ENCODE results near the gene MB. TPM values are rescaled to one million over a fixed set of nuclear protein-coding genes. Genes with fewer than 3 reads are reported as not detected.

The MB gene
- total and polyA plus RNA-seq, 2 experiments from 2014 or later: not detected

GRCh38 chr22:35578836-35579575 is 38.1 kb downstream of the MB start:
- H3K4me1 ChIP-seq (ENCODE audit: insufficient read depth): no peaks in the 10 kb centered on the region
- ATAC-seq (no peak), DNase-seq (ENCODE audit: low spot score) (no peak)
- Mint-ChIP-seq H3K4me1 (no peaks in the 10 kb centered on the region), H3K4me3 (no peak overlapping the region), H3K9me3 (no peaks in the 10 kb centered on the region; the same call in 2 of the 3 replicates), H3K27ac (no peak overlapping the region), H3K36me3 (ENCODE audit: low read depth) (no peaks in the 10 kb centered on the region; the same call in 2 of the 3 replicates), H3K27me3 (ENCODE audit: insufficient read depth, low read depth, poor library complexity) (peaks cover 16% of the 10 kb centered on the region)
- no peaks in the 10 kb centered on the region for H3K36me3 ChIP-seq (ENCODE audit: insufficient read depth)
- no peak overlapping the region for H3K27ac ChIP-seq (ENCODE audit: low read depth)
- no peaks in the 10 kb centered on the region for H3F3A ChIP-seq (replicated peaks; ENCODE audit: low read depth)
- TF ChIP-seq CREB1 (CRISPR knock-in tag; IDR thresholded peaks at IDR 0.05; ENCODE audit: low read depth) (no peak), STAT1 (IDR thresholded peaks at IDR 0.05; ENCODE audit: unreplicated experiment) (no peak), ZNF331 (CRISPR knock-in tag; IDR thresholded peaks at IDR 0.05; ENCODE audit: low read depth) (no peak), ETS1 (IDR thresholded peaks at IDR 0.05) (no peak), POLR2AphosphoS5 (IDR thresholded peaks at IDR 0.05; ENCODE audit: low read depth) (no peak), JUNB (IDR thresholded peaks at IDR 0.05; ENCODE audit: unreplicated experiment) (no peak), EZH2phosphoT487 (IDR thresholded peaks at IDR 0.05; ENCODE audit: unreplicated experiment) (no peak), EZH2 (IDR thresholded peaks at IDR 0.05; ENCODE audit: low read depth, unreplicated experiment) (no peak), NANOG (IDR thresholded peaks at IDR 0.05; ENCODE audit: borderline replicate concordance) (no peak)
- TF ChIP-seq, protein P1, sequence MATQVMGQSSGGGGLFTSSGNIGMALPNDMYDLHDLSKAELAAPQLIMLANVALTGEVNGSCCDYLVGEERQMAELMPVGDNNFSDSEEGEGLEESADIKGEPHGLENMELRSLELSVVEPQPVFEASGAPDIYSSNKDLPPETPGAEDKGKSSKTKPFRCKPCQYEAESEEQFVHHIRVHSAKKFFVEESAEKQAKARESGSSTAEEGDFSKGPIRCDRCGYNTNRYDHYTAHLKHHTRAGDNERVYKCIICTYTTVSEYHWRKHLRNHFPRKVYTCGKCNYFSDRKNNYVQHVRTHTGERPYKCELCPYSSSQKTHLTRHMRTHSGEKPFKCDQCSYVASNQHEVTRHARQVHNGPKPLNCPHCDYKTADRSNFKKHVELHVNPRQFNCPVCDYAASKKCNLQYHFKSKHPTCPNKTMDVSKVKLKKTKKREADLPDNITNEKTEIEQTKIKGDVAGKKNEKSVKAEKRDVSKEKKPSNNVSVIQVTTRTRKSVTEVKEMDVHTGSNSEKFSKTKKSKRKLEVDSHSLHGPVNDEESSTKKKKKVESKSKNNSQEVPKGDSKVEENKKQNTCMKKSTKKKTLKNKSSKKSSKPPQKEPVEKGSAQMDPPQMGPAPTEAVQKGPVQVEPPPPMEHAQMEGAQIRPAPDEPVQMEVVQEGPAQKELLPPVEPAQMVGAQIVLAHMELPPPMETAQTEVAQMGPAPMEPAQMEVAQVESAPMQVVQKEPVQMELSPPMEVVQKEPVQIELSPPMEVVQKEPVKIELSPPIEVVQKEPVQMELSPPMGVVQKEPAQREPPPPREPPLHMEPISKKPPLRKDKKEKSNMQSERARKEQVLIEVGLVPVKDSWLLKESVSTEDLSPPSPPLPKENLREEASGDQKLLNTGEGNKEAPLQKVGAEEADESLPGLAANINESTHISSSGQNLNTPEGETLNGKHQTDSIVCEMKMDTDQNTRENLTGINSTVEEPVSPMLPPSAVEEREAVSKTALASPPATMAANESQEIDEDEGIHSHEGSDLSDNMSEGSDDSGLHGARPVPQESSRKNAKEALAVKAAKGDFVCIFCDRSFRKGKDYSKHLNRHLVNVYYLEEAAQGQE (IDR thresholded peaks at IDR 0.05; ENCODE audit: unreplicated experiment): no peak
- H3K79me2 ChIP-seq (replicated peaks; ENCODE audit: insufficient read depth): no peaks in the 10 kb centered on the region
- H3K9me2 ChIP-seq (ENCODE audit: insufficient read depth): no peaks in the 10 kb centered on the region
- no peaks in the 10 kb centered on the region for H3K27me3 ChIP-seq (ENCODE audit: insufficient read depth)
- no peak overlapping the region for H3K4me3 ChIP-seq
- H3K4me2 ChIP-seq: no peak overlapping the region
- H4K20me1 ChIP-seq (replicated peaks; ENCODE audit: insufficient read depth): no peaks in the 10 kb centered on the region
- no peak overlapping the region for H2AFZ ChIP-seq
